CD4-positive, alpha-beta memory T cell (primary cell): ENCODE results near the gene NRCAM. TPM values are rescaled to one million over a fixed set of nuclear protein-coding genes. Genes with fewer than 3 reads are reported as not detected.

Experiments
- CTCF ChIA-PET: fragments of 350-600 bp; sonication (Branson Sonifier 250); formaldehyde crosslinking; loops from one replicate; lab custom pipeline; 2021; ENCODE audit warnings: inconsistent platforms; ENCODE audit not compliant: partially characterized antibody; lab: Charles Lee
- POLR2A ChIA-PET: fragments of 350-600 bp; sonication (Branson Sonifier 250); formaldehyde crosslinking; loops from one replicate; lab custom pipeline; 2021; ENCODE audit not compliant: partially characterized antibody; lab: Charles Lee
- DNase-seq, 5 donors: peaks; one replicate each; pipeline versions ENCODE4 v3.0.0 to v3.0.0-alpha.2; 2020 to 2022; ENCODE audit warnings: mixed read lengths in 1 of 5
- H3K27ac ChIP-seq: one replicate; pipeline ENCODE4 v1.7.0; 2013; ENCODE audit warnings: low read depth, low read length
- H3K27me3 ChIP-seq: 2 replicates; pipeline ENCODE4 v1.7.0; 2013; ENCODE audit warnings: mild to moderate bottlenecking, low read length, moderate library complexity; ENCODE audit not compliant: insufficient read depth
- H3K36me3 ChIP-seq: 2 replicates; pipeline ENCODE4 v1.7.0; 2013; ENCODE audit warnings: mild to moderate bottlenecking, low read length, moderate library complexity; ENCODE audit not compliant: insufficient read depth
- H3K4me1 ChIP-seq: 2 replicates; pipeline ENCODE4 v1.7.0; 2013; ENCODE audit warnings: mild to moderate bottlenecking, low read length, moderate library complexity; ENCODE audit not compliant: insufficient read depth
- H3K4me3 ChIP-seq, 2 donors: one replicate each; pipeline ENCODE4 v1.7.0; 2013; ENCODE audit warnings: low read length in 2 of 2, mild to moderate bottlenecking in 1 of 2
- H3K9me3 ChIP-seq, 2 donors: one replicate each; pipeline ENCODE4 v1.7.0; 2013; ENCODE audit warnings: low read length in 2 of 2, control low read depth in 1 of 2; ENCODE audit not compliant: control insufficient read depth in 1 of 2
- H3K27ac Mint-ChIP-seq, 7 donors: one replicate each; pipeline ENCODE4 v1.8.0; 2020 to 2021; ENCODE audit warnings: mixed read lengths in 7 of 7, mild to moderate bottlenecking in 6 of 7, inconsistent platforms in 3 of 7, moderate library complexity in 3 of 7
- H3K27me3 Mint-ChIP-seq, 2 donors: one replicate each; pipeline ENCODE4 v1.8.0; 2020 to 2021; ENCODE audit warnings: mixed read lengths in 2 of 2
- H3K36me3 Mint-ChIP-seq, 2 donors: one replicate each; pipeline ENCODE4 v1.8.0; 2020 to 2021; ENCODE audit warnings: mixed read lengths in 2 of 2, inconsistent platforms in 1 of 2, mild to moderate bottlenecking in 1 of 2
- H3K4me1 Mint-ChIP-seq, 4 donors: one replicate each; pipeline ENCODE4 v1.8.0; 2020 to 2021; ENCODE audit warnings: mixed read lengths in 4 of 4, mild to moderate bottlenecking in 1 of 4
- H3K4me3 Mint-ChIP-seq, 8 donors: one replicate each; pipeline ENCODE4 v1.8.0; 2020 to 2021; ENCODE audit warnings: mixed read lengths in 8 of 8, mild to moderate bottlenecking in 7 of 8, moderate library complexity in 6 of 8, inconsistent platforms in 3 of 8
- H3K9me3 Mint-ChIP-seq, 8 donors: one replicate each; pipeline ENCODE4 v1.8.0; 2020 to 2021; ENCODE audit warnings: mixed read lengths in 8 of 8, mild to moderate bottlenecking in 5 of 8, inconsistent platforms in 3 of 8, moderate library complexity in 1 of 8
- intact Hi-C: fragments of 100-400 bp; cut with micrococcal nuclease; formaldehyde crosslinking; loops from one replicate; pipeline ENCODE4 v1.15.1; 2023
- polyA plus RNA-seq, 2 donors: library from polyadenylated mRNA; unstranded; fragments of 300-500 nt; fragmentation: Illumina TruSeq; gene quantifications; one replicate each; pipeline ENCODE4 v1.2.3, GENCODE V29; 2021
- total RNA-seq, 2 experiments: library from RNA; stranded (reverse); gene quantifications; one replicate each; pipeline ENCODE4 v1.2.3, GENCODE V29; 2021

NRCAM gene
- total and polyA plus RNA-seq, 4 experiments from 2014 or later: 0.22 to 0.41 (median 0.32) TPM; not detected in 1

- DNase-seq: no peak
- Mint-ChIP-seq H3K9me3 (no peaks in the 10 kb centered on the region), H3K36me3 (no peaks in the 10 kb centered on the region), H3K4me1 (no peaks in the 10 kb centered on the region), H3K4me3 (no peak overlapping the region), H3K27ac (no peak overlapping the region), H3K27me3 (peaks cover 2 to 13% of the 10 kb centered on the region in 2 donors)
- H3K4me3 ChIP-seq: no peak overlapping the region
- POLR2A ChIA-PET: no interaction called here
- no peak overlapping the region for H3K27ac ChIP-seq
- H3K4me1 ChIP-seq: no peaks in the 10 kb centered on the region
- CTCF ChIA-PET: no interaction called here
- no peaks in the 10 kb centered on the region for H3K27me3 ChIP-seq
- intact Hi-C loops: loop anchor here (5.0 to 10.0 kb wide), 2 partner anchors 224 to 997 kb away; no protein-coding TSS in a partner anchor
- no peaks in the 10 kb centered on the region for H3K9me3 ChIP-seq
- no peaks in the 10 kb centered on the region for H3K36me3 ChIP-seq
Observed at GRCh38 chr7:108149119-108149518, 307.1 kb downstream of the NRCAM start.

- ChIA-PET POLR2A (no interaction called here), CTCF (interaction anchor here (0.5 to 3.4 kb wide), 3 partner anchors 33 to 1119 kb away, joined by 3 to 14 read pairs (median 3); no protein-coding TSS in a partner anchor)
- Mint-ChIP-seq H3K4me1 (no peaks in the 10 kb centered on the region), H3K36me3 (no peaks in the 10 kb centered on the region), H3K27ac (no peak overlapping the region), H3K9me3 (no peaks in the 10 kb centered on the region), H3K4me3 (no peak overlapping the region), H3K27me3 (peaks cover 5 to 11% of the 10 kb centered on the region in 2 donors)
- Histone ChIP-seq H3K4me1 (no peaks in the 10 kb centered on the region), H3K4me3 (no peak overlapping the region), H3K27me3 (no peaks in the 10 kb centered on the region), H3K9me3 (no peaks in the 10 kb centered on the region), H3K36me3 (no peaks in the 10 kb centered on the region), H3K27ac (no peak overlapping the region)
- intact Hi-C loops: loop anchor here (2.0 to 10.0 kb wide), 3 partner anchors 222 to 995 kb away; no protein-coding TSS in a partner anchor
- no peak for DNase-seq
Observed at GRCh38 chr7:108147031-108147563, 309.1 kb downstream of the NRCAM start.

- Histone ChIP-seq H3K4me3 (no peak overlapping the region), H3K4me1 (no peaks in the 10 kb centered on the region), H3K36me3 (no peaks in the 10 kb centered on the region), H3K27ac (no peak overlapping the region), H3K27me3 (no peaks in the 10 kb centered on the region), H3K9me3 (no peaks in the 10 kb centered on the region)
- peak in 4 of 5 donors; percentile 26 to 41 (median 34) for DNase-seq
- Mint-ChIP-seq H3K9me3 (peaks cover 0 to 2% (median 0%) of the 10 kb centered on the region in 8 donors), H3K27me3 (peaks cover 5 to 11% of the 10 kb centered on the region in 2 donors), H3K4me1 (no peaks in the 10 kb centered on the region), H3K4me3 (no peak overlapping the region), H3K27ac (no peak overlapping the region), H3K36me3 (no peaks in the 10 kb centered on the region)
- intact Hi-C loops: loop anchor here (2.0 to 10.0 kb wide), 3 partner anchors 221 to 994 kb away; no protein-coding TSS in a partner anchor
- ChIA-PET POLR2A (no interaction called here), CTCF (interaction anchor here (0.5 to 3.4 kb wide), 9 partner anchors 11 to 1353 kb away, joined by 3 to 14 read pairs (median 3); partner anchors contain the start of gene LAMB4)
Observed at GRCh38 chr7:108146070-108146842, 310.0 kb downstream of the NRCAM start.

GRCh38 chr7:108145401-108145800 is 310.8 kb downstream of the NRCAM start:
- Histone ChIP-seq H3K9me3 (no peaks in the 10 kb centered on the region), H3K36me3 (no peaks in the 10 kb centered on the region), H3K27ac (no peak overlapping the region), H3K4me3 (no peak overlapping the region), H3K4me1 (no peaks in the 10 kb centered on the region), H3K27me3 (no peaks in the 10 kb centered on the region)
- DNase-seq: no peak
- POLR2A ChIA-PET: no interaction called here
- CTCF ChIA-PET: interaction anchor here (0.7 to 3.4 kb wide), 7 partner anchors 10 to 1352 kb away, joined by 3 to 14 read pairs (median 5); partner anchors contain the start of gene LAMB4
- peaks cover 6 to 9% of the 10 kb centered on the region in 2 donors for H3K27me3 Mint-ChIP-seq
- no peak overlapping the region for H3K27ac Mint-ChIP-seq
- no peaks in the 10 kb centered on the region for H3K36me3 Mint-ChIP-seq
- H3K4me1 Mint-ChIP-seq: no peaks in the 10 kb centered on the region
- peaks cover 0 to 2% (median 0%) of the 10 kb centered on the region in 8 donors for H3K9me3 Mint-ChIP-seq
- no peak overlapping the region for H3K4me3 Mint-ChIP-seq
- intact Hi-C loops: loop anchor here (5.0 to 10.0 kb wide), 2 partner anchors 221 to 993 kb away; no protein-coding TSS in a partner anchor

GRCh38 chr7:108144931-108145330 is 311.3 kb downstream of the NRCAM start:
- H3K27me3 ChIP-seq: no peaks in the 10 kb centered on the region
- no peaks in the 10 kb centered on the region for H3K9me3 ChIP-seq
- DNase-seq: no peak
- no peak overlapping the region for H3K4me3 Mint-ChIP-seq
- POLR2A ChIA-PET: no interaction called here
- CTCF ChIA-PET: interaction anchor here (1.8 to 3.4 kb wide), 3 partner anchors 10 to 997 kb away, joined by 6 to 14 read pairs (median 8); partner anchors contain the start of gene LAMB4
- intact Hi-C loops: loop anchor here (5.0 to 10.0 kb wide), 2 partner anchors 220 to 993 kb away; no protein-coding TSS in a partner anchor
- no peaks in the 10 kb centered on the region for H3K4me1 Mint-ChIP-seq
- H3K27me3 Mint-ChIP-seq: peaks cover 7 to 8% of the 10 kb centered on the region in 2 donors
- no peaks in the 10 kb centered on the region for H3K36me3 Mint-ChIP-seq
- no peak overlapping the region for H3K27ac Mint-ChIP-seq
- H3K4me1 ChIP-seq: no peaks in the 10 kb centered on the region
- H3K36me3 ChIP-seq: no peaks in the 10 kb centered on the region
- no peak overlapping the region for H3K27ac ChIP-seq
- H3K9me3 Mint-ChIP-seq: peaks cover 0 to 2% (median 0%) of the 10 kb centered on the region in 8 donors
- no peak overlapping the region for H3K4me3 ChIP-seq

GRCh38 chr7:108143658-108144420 is 312.4 kb downstream of the NRCAM start:
- H3K4me3 ChIP-seq: no peak overlapping the region
- Mint-ChIP-seq H3K4me1 (no peaks in the 10 kb centered on the region), H3K27ac (no peak overlapping the region), H3K36me3 (no peaks in the 10 kb centered on the region), H3K27me3 (peaks cover 4 to 10% of the 10 kb centered on the region in 2 donors), H3K4me3 (no peak overlapping the region), H3K9me3 (peaks cover 0 to 2% (median 0%) of the 10 kb centered on the region in 8 donors)
- no peaks in the 10 kb centered on the region for H3K4me1 ChIP-seq
- ChIA-PET POLR2A (no interaction called here), CTCF (interaction anchor here (3.4 kb wide), 1 partner anchor 996 kb away, joined by 14 read pairs; no protein-coding TSS in a partner anchor)
- no peak for DNase-seq
- no peaks in the 10 kb centered on the region for H3K27me3 ChIP-seq
- no peak overlapping the region for H3K27ac ChIP-seq
- no peaks in the 10 kb centered on the region for H3K9me3 ChIP-seq
- intact Hi-C loops: loop anchor here (10.0 kb wide), 1 partner anchor 219 kb away; no protein-coding TSS in a partner anchor
- H3K36me3 ChIP-seq: no peaks in the 10 kb centered on the region
